ENCODE measurements around the gene FDXACB1. TPM values are rescaled to one million over a fixed set of nuclear protein-coding genes. Genes with fewer than 3 reads are reported as not detected.

Gene FDXACB1
- total RNA-seq, result 0.85 and 1.6 TPM in 2 replicates

DNA sequence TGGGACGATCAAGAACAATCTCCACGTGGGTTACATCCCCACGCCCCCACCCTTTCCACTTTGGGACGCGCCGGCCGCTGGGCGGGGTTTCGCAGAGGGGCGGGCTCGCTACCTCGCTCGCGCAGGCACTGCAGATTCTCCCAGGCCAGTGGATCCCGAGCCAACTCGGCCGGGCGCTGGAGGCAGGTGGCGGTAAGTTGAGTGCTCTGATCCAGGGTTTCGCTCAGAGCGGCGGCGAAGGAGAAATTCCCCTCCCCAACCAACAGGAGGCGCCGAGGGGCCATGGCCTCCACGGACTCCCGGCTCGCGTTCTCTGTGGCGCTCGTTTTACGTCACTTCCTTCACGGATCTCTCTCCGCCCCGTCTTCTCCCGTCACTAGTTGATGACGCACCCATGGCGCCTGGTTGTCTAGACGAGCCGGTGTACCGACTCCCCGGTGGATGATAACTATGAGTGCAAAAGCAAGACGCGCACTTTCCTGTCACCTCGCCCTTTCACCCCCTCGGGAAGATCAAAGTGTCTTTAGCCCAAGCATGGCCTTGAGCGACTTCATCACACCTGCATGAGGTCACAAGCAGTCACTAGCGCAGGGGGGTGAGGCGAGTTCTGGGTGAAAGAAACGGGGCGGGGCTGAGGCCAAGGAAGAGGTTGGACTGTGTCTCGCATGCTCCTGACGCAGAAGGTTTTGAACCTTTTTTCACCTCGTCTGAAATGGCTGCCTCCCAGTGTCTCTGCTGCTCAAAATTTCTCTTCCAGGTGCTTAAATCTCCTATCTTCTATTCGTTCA, at the start of gene FDXACB1, which contains the start of gene CFAP68:
TSS of gene FDXACB1 (minus strand) at position 317 of the 788 bp plus-strand sequence. CDS start at position 284, 33 bp downstream.
TSS of gene CFAP68 (plus strand) at position 693 of the 788 bp plus-strand sequence. CDS start at position 713, 20 bp downstream.

DNA sequence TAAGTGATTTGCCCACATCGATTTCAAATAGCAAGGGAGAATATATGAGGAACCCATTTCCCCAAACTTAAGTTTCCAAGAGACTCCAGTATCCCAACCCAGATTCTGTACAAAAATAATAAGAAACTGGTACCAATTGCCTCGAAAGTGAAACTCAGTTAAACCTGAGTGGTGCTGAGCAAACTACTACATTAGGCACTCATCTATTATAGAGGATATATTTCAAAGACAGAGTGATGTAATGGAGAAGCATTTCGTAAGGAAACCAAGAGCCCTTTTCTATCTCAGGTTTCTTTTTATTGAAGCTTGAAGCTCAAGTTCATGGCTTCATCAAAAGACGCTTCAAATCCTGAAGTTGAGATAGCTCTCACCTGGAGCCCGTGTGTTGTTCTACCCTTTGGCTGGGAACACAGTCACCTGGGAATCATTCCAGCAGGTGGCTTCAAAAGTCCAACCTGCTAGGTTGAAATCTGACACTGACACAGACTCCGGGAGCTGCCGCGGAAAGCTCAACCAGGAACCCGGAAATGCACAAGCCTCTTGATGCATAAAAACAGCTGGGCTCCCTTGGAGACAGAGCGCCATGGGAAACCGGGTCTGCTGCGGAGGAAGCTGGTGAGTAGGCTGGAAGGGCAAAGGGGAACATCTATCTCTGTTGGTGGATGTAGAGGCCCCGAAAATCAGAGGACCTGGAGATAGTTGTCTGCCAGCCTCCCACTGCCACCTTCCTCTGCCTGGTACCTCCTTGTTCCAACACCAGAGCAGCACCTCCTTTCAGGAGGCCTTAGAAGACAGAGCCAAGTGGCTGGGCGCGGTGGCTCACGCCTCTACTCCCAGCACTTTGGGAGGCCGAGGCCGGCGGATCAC, 39.7 kb upstream of the FDXACB1 start, which contains the start of gene C11orf52:
TSS of gene C11orf52 (plus strand) at position 524 of the 867 bp plus-strand sequence. CDS start at position 584, 60 bp downstream.

DNA sequence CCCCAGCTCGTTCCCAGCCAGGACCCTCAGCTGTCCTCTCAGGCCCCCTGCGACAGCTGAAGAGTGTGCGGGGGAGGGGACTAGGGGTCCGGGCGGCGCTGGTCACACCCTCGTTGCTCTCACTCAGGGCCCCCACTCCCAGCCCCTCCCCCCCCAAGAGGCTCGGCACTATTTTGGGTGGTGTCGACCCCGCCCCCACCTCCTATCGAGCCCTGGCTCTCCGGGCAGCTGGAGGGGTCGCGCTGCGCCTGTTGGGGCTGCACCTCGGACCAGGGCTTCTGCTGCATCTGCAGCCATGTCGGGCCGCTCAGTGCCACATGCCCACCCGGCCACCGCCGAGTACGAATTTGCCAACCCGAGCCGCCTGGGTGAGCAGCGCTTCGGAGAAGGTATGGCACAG, 33.6 kb upstream of the FDXACB1 start, which contains the start of gene HSPB2:
TSS of gene HSPB2 (plus strand) at position 200 of the 400 bp plus-strand sequence. CDS start at position 296, 96 bp downstream.

DNA sequence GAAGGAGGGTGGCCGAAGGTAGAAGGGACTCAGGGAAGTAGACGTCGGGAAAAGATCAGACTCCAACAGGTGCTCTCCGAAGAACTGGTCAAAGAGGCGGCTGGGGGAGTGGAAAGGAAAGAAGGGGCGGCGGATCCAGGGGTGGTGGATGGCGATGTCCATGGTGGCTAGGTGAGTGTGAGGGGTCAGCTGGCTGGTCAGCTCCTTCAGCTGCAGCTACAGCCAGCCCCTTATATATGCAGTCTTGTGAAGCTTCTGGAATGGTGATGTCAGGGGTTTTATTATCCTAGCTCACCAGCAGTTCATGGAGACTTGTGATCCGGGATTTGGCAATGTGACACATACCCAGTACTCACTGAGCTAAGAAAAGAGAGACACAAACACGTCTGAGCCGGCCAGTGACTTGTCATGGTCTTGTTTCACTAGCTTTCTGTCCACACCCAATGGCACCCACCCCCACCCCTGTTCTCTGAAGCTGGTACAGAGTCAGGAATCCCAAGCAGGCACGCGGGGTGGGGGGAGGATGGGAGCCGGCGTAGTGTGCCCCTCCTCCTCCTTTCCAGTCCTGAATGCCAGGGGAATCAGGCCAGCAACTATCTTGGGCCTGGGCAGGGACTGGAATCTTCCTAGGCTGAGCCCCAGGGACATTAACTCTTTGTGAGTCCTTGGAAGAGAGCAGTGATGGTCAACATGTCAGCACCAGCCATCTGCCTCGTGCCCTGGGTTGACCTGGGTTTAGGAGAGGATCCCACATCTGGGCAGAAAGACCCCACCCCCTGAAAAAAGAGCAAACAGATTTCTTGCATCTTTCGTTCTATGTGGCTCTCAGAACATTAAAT, 32.8 kb upstream of the FDXACB1 start, which contains the start of gene CRYAB:
TSS of gene CRYAB (minus strand) at position 208 of the 839 bp plus-strand sequence. CDS start at position 162, 46 bp downstream.

DNA sequence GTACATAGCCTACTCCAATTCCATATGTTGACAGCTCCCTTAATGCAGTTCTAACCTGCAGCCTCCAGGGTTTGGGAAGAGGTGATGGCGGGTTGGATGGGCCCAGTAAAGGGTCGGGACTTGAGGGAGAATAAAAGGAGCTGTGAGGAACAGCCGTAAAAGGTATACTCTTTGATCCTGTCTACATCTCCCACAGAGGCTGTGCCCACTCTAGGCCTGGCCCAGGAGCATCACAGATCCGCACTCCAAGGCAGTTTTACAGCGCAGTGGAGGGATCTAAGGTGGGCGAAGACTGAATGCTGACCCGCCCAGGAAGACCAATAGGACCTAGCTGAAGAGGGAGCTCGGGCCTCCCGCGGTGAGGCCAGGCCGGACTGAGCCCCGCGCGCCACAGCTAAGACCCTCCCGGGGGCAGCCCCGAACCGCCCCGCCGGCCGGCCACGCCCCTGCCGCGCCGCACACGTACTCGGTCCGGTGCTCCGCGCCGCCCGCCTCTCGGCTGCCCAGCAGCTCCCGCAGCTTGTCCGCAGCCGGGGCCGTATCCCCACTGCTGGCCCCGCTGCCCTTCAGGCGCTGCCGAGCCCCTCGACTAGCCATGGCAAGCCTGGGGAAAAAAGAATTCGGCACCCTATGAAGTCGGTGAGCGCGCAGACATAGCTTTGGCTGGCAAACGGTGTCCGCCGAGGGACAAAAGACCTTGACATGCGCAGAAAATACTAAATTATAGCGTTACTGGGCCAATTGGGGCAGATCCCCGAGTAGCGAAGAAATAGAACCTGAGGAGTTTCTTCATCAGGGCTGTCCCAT, 7.9 kb downstream of the FDXACB1 start, which contains the start of gene ALG9:
TSS of gene ALG9 (minus strand) at position 696 of the 807 bp plus-strand sequence. CDS start at position 597, 99 bp downstream.

Other genes starting within 250 kb of the FDXACB1 start
- 9.7 and 10.2 TPM in 2 replicates for gene PPP2R1B, start 112.8 kb downstream of the FDXACB1 start, total RNA-seq
- gene ALG9, start 7.6 kb downstream of the FDXACB1 start, total RNA-seq, result 21.2 and 29.3 TPM in 2 replicates
- 26.3 and 26.5 TPM in 2 replicates for gene CFAP68, start 376 bp upstream of the FDXACB1 start, total RNA-seq
- gene CRYAB, start 32.6 kb upstream of the FDXACB1 start, total RNA-seq, result 44.4 and 88.3 TPM in 2 replicates
- 0.23 and 1.2 TPM in 2 replicates for gene HSPB2, start 33.6 kb upstream of the FDXACB1 start, total RNA-seq
- 2.0 TPM in 1 of 2 replicates, not detected in the other for gene C11orf52, start 39.7 kb upstream of the FDXACB1 start, total RNA-seq
- 8.9 and 14.1 TPM in 2 replicates for gene DIXDC1, start 58.2 kb upstream of the FDXACB1 start, total RNA-seq
- gene DLAT, start 146.2 kb upstream of the FDXACB1 start, total RNA-seq, result 15.1 and 23.5 TPM in 2 replicates
- gene PIH1D2, start 194.9 kb upstream of the FDXACB1 start, total RNA-seq, result 2.0 TPM in 1 of 2 replicates, not detected in the other
- gene NKAPD1, start 195.1 kb upstream of the FDXACB1 start, total RNA-seq, result 11.1 and 59.2 TPM in 2 replicates
- gene TIMM8B, start 207.6 kb upstream of the FDXACB1 start, total RNA-seq, result 53.7 and 57.0 TPM in 2 replicates
- gene SDHD, start 207.7 kb upstream of the FDXACB1 start, total RNA-seq, result 77.8 and 92.3 TPM in 2 replicates

All from pericardium fibroblast (primary cell).